ENCODE measurements around the gene DHPS.
A peak's percentile ranks its signal among the peaks of the same experiment; 100 is the strongest.

GRCh38 chr19:12672744-12673143, 8.9 kb downstream of the DHPS start:
- TF ChIP-seq POLR2AphosphoS5 (IDR thresholded peaks at IDR 0.05; ENCODE audit: low read depth, low read length) (0 out of 2 replicates have a peak, but pooled peaks have one; percentile 18), POLR2A (IDR thresholded peaks at IDR 0.05; ENCODE audit: low read depth, low read length) (peak; percentile 23; the same call in 1 of the 2 replicates), TAF1 (IDR thresholded peaks at IDR 0.05; ENCODE audit: low read depth, low read length) (no peak), SPI1 (IDR thresholded peaks at IDR 0.05; ENCODE audit: low read depth, low read length) (no peak), POU2F2 (IDR thresholded peaks at IDR 0.05; ENCODE audit: low read depth, low read length) (no peak), PAX5 (IDR thresholded peaks at IDR 0.05; ENCODE audit: insufficient read depth, low read length, severe bottlenecking) (no peak)
